HEK293 (cell line): ENCODE measurements around the gene MACROH2A2.

Experiments
- CTCF ChIA-PET: fragments of 350-600 bp; formaldehyde crosslinking; extraction: SDS; loops from one replicate; lab custom pipeline; 2021; ENCODE audit warnings: antibody characterized with exemption; lab: Yijun Ruan, JAX
- POLR2A ChIA-PET: fragments of 300-600 bp; formaldehyde crosslinking; extraction: SDS; loops from one replicate; lab custom pipeline; 2020; ENCODE audit warnings: antibody characterized with exemption, inconsistent platforms; lab: Yijun Ruan, JAX
- H3K27ac ChIP-seq: fragments of 200-500 bp; sonication (Bioruptor generic); 2 replicates; pipeline ENCODE4 v1.5.1; 2014; ENCODE audit warnings: low read depth, low read length, control low read depth, inconsistent platforms; ENCODE audit errors: extremely low read depth
- H3K36me3 ChIP-seq, 2 experiments: fragments of 200-500 bp in 1 of 2; sonication (Bioruptor generic) in 1 of 2; 1 replicate in 1 of 2; 2 replicates in 1 of 2; pipeline ENCODE4 v1.5.1; 2014 to 2017; ENCODE audit warnings: inconsistent platforms in 2 of 2, low read length in 2 of 2; ENCODE audit not compliant: control insufficient read depth in 2 of 2, insufficient read depth in 1 of 2
- H3K4me1 ChIP-seq: fragments of 200-500 bp; sonication (Bioruptor generic); 2 replicates; pipeline ENCODE4 v1.5.1; 2014; ENCODE audit warnings: mild to moderate bottlenecking, low read length, inconsistent platforms; ENCODE audit not compliant: control insufficient read depth, insufficient read depth
- H3K4me3 ChIP-seq: 2 replicates; pipeline ENCODE4 v1.5.1; 2011; ENCODE audit warnings: low read depth, mild to moderate bottlenecking, control low read depth, low read length, moderate library complexity
- H3K9me3 ChIP-seq: fragments of 200-500 bp; sonication (Bioruptor generic); 2 replicates; pipeline ENCODE4 v1.5.1; 2014; ENCODE audit warnings: low read depth, low read length, inconsistent platforms; ENCODE audit not compliant: control insufficient read depth, insufficient read depth
- BCL11A ChIP-seq: fragments of 450-650 bp; formaldehyde crosslinking; IDR thresholded peaks from 2 replicates; pipeline ENCODE4 v1.5.1; 2016; ENCODE audit warnings: low read depth, missing biosample characterization, missing genetic modification characterization
- GLI4 ChIP-seq: fragments of 450-650 bp; formaldehyde crosslinking; IDR thresholded peaks from 2 replicates; pipeline ENCODE4 v1.5.1; 2016; ENCODE audit warnings: missing biosample characterization, missing genetic modification characterization
- REPIN1 ChIP-seq: fragments of 450-650 bp; formaldehyde crosslinking; IDR thresholded peaks from 2 replicates; pipeline ENCODE4 v1.5.1; 2017; ENCODE audit warnings: missing biosample characterization, missing genetic modification characterization, low read depth
- ZIC2 ChIP-seq: fragments of 450-650 bp; formaldehyde crosslinking; IDR thresholded peaks from 2 replicates; pipeline ENCODE4 v1.5.1; 2016; ENCODE audit warnings: missing biosample characterization, missing genetic modification characterization
- ZNF155 ChIP-seq: fragments of 450-650 bp; formaldehyde crosslinking; IDR thresholded peaks from 2 replicates; pipeline ENCODE4 v1.5.1; 2016; ENCODE audit warnings: missing biosample characterization, missing genetic modification characterization
- ZNF184 ChIP-seq: fragments of 450-650 bp; IDR thresholded peaks from 2 replicates; pipeline ENCODE4 v1.5.1; 2018; ENCODE audit warnings: missing biosample characterization, mild to moderate bottlenecking, missing genetic modification characterization
- ZNF202 ChIP-seq: fragments of 450-650 bp; formaldehyde crosslinking; IDR thresholded peaks from 2 replicates; pipeline ENCODE4 v1.5.1; 2016; ENCODE audit warnings: missing biosample characterization, missing genetic modification characterization, borderline replicate concordance
- ZNF292 ChIP-seq: fragments of 450-650 bp; formaldehyde crosslinking; IDR thresholded peaks from 2 replicates; pipeline ENCODE4 v1.5.1; 2016; ENCODE audit warnings: low read depth, missing biosample characterization, missing genetic modification characterization, borderline replicate concordance
- ZNF391 ChIP-seq: fragments of 450-650 bp; formaldehyde crosslinking; IDR thresholded peaks from 2 replicates; pipeline ENCODE4 v1.5.1; 2016; ENCODE audit warnings: low read depth, missing biosample characterization, missing genetic modification characterization, borderline replicate concordance
- ZNF510 ChIP-seq: fragments of 450-650 bp; formaldehyde crosslinking; IDR thresholded peaks from 2 replicates; pipeline ENCODE4 v1.5.1; 2018; ENCODE audit warnings: mild to moderate bottlenecking, missing genetic modification characterization, missing biosample characterization; ENCODE audit not compliant: insufficient replicate concordance
- ZNF513 ChIP-seq: fragments of 450-650 bp; IDR thresholded peaks from 2 replicates; pipeline ENCODE4 v1.5.1; 2018; ENCODE audit warnings: missing biosample characterization, missing genetic modification characterization
- ZNF544 ChIP-seq: fragments of 450-650 bp; formaldehyde crosslinking; IDR thresholded peaks from 2 replicates; pipeline ENCODE4 v1.5.0; 2017; ENCODE audit warnings: missing biosample characterization, missing genetic modification characterization
- ZNF571 ChIP-seq: fragments of 450-650 bp; formaldehyde crosslinking; IDR thresholded peaks from 2 replicates; pipeline ENCODE4 v1.5.0; 2017; ENCODE audit warnings: missing biosample characterization, missing genetic modification characterization
- ZNF654 ChIP-seq: fragments of 450-650 bp; formaldehyde crosslinking; IDR thresholded peaks from 2 replicates; pipeline ENCODE4 v1.5.1; 2016; ENCODE audit warnings: low read depth, missing biosample characterization, missing genetic modification characterization
- ZNF707 ChIP-seq: fragments of 450-650 bp; formaldehyde crosslinking; IDR thresholded peaks from 2 replicates; pipeline ENCODE4 v1.5.1; 2016; ENCODE audit warnings: missing biosample characterization, missing genetic modification characterization
- ZNF785 ChIP-seq: fragments of 450-650 bp; formaldehyde crosslinking; IDR thresholded peaks from 2 replicates; pipeline ENCODE4 v1.5.1; 2016; ENCODE audit warnings: missing biosample characterization, missing genetic modification characterization
- TF ChIP-seq, protein P1 (sequence below): fragments of 450-650 bp; formaldehyde crosslinking; IDR thresholded peaks from 2 replicates; pipeline ENCODE4 v1.5.1; 2017; ENCODE audit warnings: missing biosample characterization, missing genetic modification characterization
- TF ChIP-seq, protein P2 (sequence below): fragments of 450-650 bp; formaldehyde crosslinking; IDR thresholded peaks from 2 replicates; pipeline ENCODE4; 2016; ENCODE audit warnings: missing biosample characterization, missing genetic modification characterization
- TF ChIP-seq, protein P3 (sequence below): fragments of 450-650 bp; formaldehyde crosslinking; IDR thresholded peaks from 2 replicates; pipeline ENCODE4 v1.5.1; 2017; ENCODE audit warnings: missing biosample characterization, missing genetic modification characterization

MACROH2A2 gene

GRCh38 chr10:70139151-70139996 is 86.7 kb downstream of the MACROH2A2 start:
- ChIA-PET CTCF (interaction anchor here (5.2 kb wide), 1 partner anchor 23 kb away, joined by 15 read pairs; no protein-coding TSS in a partner anchor), POLR2A (interaction anchor here (0.5 to 1.8 kb wide), 4 partner anchors 7 to 921 kb away, joined by 3 to 14 read pairs (median 4); partner anchors contain the start of genes SAR1A and TYSND1)
- TF ChIP-seq ZNF202 (tag by site-specific recombination) (no peak), BCL11A (no peak), ZIC2 (tag by site-specific recombination) (peak; percentile 10; the same call in 1 of the 2 replicates), ZNF785 (tag by site-specific recombination) (no peak), ZNF510 (no peak)
- TF ChIP-seq, protein P1, sequence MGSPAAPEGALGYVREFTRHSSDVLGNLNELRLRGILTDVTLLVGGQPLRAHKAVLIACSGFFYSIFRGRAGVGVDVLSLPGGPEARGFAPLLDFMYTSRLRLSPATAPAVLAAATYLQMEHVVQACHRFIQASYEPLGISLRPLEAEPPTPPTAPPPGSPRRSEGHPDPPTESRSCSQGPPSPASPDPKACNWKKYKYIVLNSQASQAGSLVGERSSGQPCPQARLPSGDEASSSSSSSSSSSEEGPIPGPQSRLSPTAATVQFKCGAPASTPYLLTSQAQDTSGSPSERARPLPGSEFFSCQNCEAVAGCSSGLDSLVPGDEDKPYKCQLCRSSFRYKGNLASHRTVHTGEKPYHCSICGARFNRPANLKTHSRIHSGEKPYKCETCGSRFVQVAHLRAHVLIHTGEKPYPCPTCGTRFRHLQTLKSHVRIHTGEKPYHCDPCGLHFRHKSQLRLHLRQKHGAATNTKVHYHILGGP (tag by site-specific recombination), result no peak
- no peak overlapping the region for H3K4me3 ChIP-seq
- H3K27ac ChIP-seq, result no peak overlapping the region
- H3K36me3 ChIP-seq, result peaks cover 0 to 16% of the 10 kb centered on the region in 2 experiments; a peak in 1 of 3 replicates
- H3K9me3 ChIP-seq, result no peaks in the 10 kb centered on the region
- H3K4me1 ChIP-seq, result no peaks in the 10 kb centered on the region

DNA sequence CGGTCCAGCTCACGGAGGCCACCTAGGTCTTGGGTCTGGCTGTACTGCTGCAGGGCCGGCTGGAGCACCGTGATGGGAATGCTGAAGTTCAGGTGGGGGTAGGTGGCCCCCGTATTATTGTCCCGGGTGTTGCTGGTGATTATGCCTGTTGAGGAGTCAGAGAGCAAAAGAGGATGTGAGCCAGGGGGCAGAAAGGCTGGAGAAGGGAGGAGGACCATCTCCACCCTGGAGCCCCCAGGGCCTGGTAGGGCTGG is 87.3 kb downstream of the MACROH2A2 start:
- Histone ChIP-seq H3K9me3 (no peaks in the 10 kb centered on the region), H3K36me3 (peaks cover 0 to 17% of the 10 kb centered on the region in 2 experiments; a peak in 1 of 3 replicates), H3K4me3 (no peak overlapping the region), H3K27ac (no peak overlapping the region), H3K4me1 (no peaks in the 10 kb centered on the region)
- POLR2A ChIA-PET, result interaction anchor here (0.5 to 1.7 kb wide), 2 partner anchors 27 to 31 kb away, joined by 3 to 14 read pairs; partner anchors contain the start of gene SAR1A
- TF ChIP-seq ZNF654 (tag by site-specific recombination) (no peak), ZNF707 (tag by site-specific recombination) (no peak), ZNF155 (tag by site-specific recombination) (no peak), ZNF292 (no peak), ZNF391 (tag by site-specific recombination) (no peak), ZNF544 (tag by site-specific recombination) (no peak)
- TF ChIP-seq, protein P2, sequence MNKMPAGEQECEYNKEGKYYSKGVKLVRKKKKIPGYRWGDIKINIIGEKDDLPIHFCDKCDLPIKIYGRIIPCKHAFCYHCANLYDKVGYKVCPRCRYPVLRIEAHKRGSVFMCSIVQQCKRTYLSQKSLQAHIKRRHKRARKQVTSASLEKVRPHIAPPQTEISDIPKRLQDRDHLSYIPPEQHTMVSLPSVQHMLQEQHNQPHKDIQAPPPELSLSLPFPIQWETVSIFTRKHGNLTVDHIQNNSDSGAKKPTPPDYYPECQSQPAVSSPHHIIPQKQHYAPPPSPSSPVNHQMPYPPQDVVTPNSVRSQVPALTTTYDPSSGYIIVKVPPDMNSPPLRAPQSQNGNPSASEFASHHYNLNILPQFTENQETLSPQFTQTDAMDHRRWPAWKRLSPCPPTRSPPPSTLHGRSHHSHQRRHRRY (tag by site-specific recombination), result no peak
- CTCF ChIA-PET, result interaction anchor here (5.2 kb wide), 1 partner anchor 24 kb away, joined by 15 read pairs; no protein-coding TSS in a partner anchor

DNA sequence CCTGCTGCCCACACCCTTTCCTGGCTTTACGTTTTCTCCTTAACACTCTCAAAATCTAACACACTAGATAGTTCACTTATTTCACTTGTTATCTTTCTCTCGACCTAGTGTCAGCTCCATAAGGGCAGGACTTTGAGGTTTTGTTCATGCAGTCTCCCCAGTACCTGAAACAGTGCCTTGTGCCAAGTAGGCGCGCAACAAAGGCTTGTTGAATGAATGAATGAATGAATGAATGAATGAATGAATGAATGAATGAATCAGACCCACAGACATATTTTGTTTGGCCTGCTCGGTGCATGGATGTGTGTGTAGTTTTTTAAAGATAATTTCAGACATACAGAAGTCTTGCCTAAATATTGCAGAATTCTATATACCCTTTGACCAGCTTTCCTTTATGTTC is 87.7 kb downstream of the MACROH2A2 start:
- H3K36me3 ChIP-seq, result peaks cover 0 to 17% of the 10 kb centered on the region in 2 experiments; a peak in 1 of 3 replicates
- H3K4me3 ChIP-seq, result no peak overlapping the region
- ChIA-PET POLR2A (interaction anchor here (0.5 to 1.7 kb wide), 2 partner anchors 27 to 30 kb away, joined by 3 to 14 read pairs; partner anchors contain the start of gene SAR1A), CTCF (interaction anchor here (5.2 kb wide), 1 partner anchor 24 kb away, joined by 15 read pairs; no protein-coding TSS in a partner anchor)
- H3K4me1 ChIP-seq, result peaks cover 3% of the 10 kb centered on the region; the same call in 1 of the 2 replicates
- H3K9me3 ChIP-seq, result no peaks in the 10 kb centered on the region
- H3K27ac ChIP-seq, result no peak overlapping the region
- no peak for TF ChIP-seq REPIN1 (tag by site-specific recombination)
- TF ChIP-seq, protein P3, sequence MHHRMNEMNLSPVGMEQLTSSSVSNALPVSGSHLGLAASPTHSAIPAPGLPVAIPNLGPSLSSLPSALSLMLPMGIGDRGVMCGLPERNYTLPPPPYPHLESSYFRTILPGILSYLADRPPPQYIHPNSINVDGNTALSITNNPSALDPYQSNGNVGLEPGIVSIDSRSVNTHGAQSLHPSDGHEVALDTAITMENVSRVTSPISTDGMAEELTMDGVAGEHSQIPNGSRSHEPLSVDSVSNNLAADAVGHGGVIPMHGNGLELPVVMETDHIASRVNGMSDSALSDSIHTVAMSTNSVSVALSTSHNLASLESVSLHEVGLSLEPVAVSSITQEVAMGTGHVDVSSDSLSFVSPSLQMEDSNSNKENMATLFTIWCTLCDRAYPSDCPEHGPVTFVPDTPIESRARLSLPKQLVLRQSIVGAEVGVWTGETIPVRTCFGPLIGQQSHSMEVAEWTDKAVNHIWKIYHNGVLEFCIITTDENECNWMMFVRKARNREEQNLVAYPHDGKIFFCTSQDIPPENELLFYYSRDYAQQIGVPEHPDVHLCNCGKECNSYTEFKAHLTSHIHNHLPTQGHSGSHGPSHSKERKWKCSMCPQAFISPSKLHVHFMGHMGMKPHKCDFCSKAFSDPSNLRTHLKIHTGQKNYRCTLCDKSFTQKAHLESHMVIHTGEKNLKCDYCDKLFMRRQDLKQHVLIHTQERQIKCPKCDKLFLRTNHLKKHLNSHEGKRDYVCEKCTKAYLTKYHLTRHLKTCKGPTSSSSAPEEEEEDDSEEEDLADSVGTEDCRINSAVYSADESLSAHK, result no peak
- TF ChIP-seq ZNF184 (tag by site-specific recombination), result no peak
- TF ChIP-seq ZNF513 (tag by site-specific recombination), result no peak
- TF ChIP-seq GLI4 (tag by site-specific recombination), result no peak
- TF ChIP-seq ZNF571 (tag by site-specific recombination), result no peak
